GM12872 (cell line): ENCODE measurements around the gene FGF18.

Source experiments
- TF ChIP-seq, protein P1 (sequence below): IDR thresholded peaks from 3 replicates; pipeline ENCODE4 v1.5.1; 2011; ENCODE audit warnings: low read depth, mild to moderate bottlenecking, low read length, moderate library complexity; ENCODE audit not compliant: insufficient read depth

FGF18 gene

DNA sequence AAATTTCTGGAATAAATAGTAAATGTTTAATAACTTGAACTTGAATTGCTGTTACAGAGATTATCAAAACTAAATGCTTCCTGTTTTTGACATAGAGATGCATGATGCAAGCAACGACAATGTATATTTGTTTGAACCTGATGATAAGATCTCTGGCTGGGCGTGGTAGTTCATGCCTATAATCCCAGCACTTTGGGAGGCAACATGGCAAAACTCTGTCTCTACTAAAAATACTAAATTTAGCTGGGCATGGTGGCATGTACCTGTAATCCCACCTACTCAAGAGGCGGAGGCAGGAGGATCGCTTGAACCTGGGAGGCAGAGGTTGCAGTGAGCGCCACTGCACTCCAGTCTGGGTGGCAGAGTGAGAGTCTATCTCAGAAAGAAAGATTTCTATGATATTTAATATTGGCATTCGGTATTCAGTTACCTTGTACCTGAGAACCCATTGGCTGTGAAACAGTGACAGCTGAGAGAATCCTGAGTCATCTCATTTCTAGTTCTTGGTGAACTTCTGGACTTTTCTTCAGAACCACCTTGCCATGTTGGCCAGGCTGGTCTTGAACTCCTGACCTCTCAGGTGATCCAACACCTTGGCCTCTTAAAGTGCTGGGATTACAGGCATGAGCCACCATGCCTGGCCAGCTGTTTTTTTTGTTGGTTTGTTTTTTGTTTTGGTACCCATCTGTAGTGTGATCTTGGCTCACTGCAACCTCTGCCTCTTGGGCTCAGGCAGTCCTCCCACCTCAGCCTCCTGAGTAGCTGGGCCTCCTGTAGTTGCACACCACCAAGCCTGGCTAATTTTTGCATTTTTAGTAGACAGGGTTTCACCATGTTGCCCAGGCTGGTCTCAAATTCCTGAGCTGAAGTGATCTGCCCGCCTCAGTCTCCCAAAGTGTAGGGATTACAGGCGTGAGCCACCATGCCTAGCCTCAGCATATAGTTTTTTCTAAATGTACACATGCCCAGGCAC lies 10.0 kb upstream of the FGF18 start:
- TF ChIP-seq, protein P1, sequence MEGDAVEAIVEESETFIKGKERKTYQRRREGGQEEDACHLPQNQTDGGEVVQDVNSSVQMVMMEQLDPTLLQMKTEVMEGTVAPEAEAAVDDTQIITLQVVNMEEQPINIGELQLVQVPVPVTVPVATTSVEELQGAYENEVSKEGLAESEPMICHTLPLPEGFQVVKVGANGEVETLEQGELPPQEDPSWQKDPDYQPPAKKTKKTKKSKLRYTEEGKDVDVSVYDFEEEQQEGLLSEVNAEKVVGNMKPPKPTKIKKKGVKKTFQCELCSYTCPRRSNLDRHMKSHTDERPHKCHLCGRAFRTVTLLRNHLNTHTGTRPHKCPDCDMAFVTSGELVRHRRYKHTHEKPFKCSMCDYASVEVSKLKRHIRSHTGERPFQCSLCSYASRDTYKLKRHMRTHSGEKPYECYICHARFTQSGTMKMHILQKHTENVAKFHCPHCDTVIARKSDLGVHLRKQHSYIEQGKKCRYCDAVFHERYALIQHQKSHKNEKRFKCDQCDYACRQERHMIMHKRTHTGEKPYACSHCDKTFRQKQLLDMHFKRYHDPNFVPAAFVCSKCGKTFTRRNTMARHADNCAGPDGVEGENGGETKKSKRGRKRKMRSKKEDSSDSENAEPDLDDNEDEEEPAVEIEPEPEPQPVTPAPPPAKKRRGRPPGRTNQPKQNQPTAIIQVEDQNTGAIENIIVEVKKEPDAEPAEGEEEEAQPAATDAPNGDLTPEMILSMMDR, result no peak

DNA sequence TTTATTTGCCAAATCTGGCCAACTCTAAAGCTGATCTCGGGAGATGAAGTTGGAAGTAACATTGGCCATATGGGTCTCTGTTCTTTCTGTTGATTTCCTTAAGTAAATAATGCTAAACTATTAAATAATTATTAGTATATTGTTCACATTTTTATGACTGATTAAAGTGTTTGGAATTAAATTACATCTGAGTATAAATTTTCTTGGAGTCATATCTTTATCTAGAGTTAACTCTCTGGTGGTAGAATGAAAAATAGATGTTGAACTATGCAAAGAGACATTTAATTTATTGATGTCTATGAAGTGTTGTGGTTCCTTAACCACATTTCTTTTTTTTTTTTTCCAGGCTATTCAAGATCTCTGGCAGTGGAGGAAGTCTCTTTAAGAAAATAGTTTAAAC lies 9.3 kb upstream of the FGF18 start:
- TF ChIP-seq, protein P1, result no peak

DNA sequence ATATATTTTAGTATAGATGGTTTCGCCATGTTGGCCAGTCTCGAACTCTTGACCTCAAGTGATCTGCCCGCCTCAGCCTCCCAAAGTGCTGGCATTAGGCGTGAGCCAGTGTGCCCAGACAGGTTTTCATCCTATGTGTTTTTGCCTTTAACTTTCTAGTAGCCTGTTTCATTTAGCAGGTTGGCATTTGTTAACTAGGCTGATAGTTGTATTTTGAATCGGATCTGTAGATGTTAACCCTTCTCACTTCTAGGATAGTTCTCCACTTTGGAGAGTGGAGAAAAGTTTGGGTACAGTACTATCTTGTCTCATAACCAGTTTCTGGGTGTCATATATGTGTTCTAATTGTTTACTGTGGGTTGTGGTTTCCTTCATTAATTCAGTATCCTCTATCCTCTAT lies 7.3 kb upstream of the FGF18 start:
- TF ChIP-seq, protein P1, result no peak

DNA sequence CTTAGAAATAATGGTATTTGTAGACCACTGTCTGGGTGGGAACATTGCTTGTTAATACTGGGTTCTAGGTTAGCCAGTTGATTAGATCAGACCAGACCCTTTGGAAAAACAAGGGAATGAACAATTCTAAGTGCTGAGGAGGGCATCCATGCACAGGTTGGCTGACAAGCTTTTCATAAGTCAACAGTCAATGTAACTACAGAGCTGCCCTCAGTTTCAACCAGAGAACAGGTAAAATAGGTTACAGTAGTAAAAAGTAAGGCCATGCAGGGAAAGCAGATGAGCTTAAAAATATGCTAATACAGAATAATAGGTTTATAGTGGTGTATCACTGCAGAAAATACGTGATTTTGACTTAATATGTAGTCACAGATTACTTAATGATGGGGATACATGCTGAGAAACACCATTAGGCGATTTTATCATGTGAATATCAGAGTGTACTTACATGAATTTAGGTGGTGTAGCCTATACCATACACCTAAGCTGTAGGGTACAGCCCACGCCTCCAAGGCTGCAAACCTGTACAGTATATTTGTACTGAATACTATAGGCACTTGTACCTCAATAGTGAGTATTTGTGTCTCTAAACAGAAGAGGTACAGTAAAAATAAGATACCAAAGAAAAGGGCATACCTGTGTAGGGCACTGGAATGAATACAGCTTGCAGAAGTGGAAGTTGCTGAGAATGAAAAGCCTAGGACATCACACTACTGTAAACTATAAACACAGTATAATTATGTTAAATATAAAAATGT lies 6.1 kb upstream of the FGF18 start:
- TF ChIP-seq, protein P1, result no peak

DNA sequence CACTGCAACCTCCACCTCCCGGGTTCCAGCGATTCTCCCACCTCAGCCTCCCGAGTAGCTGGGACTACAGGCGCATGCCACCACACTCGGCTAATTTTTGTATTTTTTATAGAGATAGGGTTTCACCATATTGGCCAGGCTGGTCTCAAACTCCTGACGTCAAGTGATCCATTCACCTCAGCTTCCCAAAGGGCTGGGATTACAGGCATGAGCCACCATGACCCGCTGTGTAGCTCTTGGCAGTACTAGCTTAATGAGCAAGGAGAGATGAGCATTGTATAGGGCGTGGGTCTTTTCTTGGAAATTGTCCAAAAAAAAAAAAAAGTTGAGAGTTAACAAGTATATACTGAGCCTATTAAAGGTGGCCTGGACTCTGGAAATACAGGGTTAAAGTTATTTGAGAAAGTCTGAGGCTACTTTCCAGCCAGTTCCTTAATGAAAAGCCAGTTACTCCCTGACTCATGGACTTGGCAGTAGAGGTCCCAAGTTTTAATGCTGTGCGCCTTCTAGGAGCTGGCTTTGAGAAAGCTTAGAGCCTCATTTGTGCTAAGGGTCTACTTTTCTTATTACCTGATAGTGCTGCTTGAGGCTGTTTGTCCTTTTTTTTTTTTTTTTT lies 4.2 kb upstream of the FGF18 start:
- TF ChIP-seq, protein P1, result no peak

DNA sequence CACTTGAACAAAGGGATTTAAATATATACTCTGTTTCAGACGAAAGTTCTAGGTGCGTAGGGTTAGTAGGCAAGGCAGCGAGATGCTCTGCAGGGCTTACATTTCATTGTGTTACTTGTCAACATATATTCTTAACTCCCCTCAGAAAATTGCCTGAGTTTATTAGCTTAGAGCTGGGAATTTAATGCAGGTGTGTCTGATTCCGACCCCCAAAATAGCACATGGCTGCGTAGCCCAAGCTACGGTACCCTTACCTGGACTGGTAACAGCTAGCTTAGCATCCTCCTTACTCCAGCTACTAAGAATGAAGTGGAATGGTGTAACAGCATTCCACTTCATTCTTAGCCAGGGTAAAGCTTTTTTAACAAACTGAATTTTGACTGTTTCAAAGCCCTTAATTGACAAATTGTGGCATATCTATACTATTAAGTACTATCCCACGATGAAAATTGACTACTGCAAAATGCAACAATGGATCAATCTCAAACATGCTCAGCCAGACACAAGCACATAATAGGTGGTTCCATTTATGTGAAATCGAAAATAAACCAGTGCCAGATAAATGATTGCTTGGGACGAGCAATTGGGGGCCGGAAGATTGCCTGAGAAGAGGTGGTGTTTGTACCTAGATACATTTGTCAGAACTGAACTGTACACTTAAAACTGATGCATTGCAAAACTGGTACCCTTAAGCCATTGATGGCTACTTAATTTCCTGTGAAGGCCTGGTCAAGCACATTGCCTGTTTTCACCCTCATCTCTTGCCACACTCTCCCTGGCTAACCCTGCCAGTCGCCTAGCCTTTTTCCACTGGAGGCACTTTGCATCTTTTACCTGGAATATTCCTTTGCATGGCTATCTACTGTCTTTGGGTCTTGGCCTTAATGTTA lies 3.0 kb upstream of the FGF18 start:
- TF ChIP-seq, protein P1, result no peak
